ENCODE results near the gene CADM2.

DNA sequence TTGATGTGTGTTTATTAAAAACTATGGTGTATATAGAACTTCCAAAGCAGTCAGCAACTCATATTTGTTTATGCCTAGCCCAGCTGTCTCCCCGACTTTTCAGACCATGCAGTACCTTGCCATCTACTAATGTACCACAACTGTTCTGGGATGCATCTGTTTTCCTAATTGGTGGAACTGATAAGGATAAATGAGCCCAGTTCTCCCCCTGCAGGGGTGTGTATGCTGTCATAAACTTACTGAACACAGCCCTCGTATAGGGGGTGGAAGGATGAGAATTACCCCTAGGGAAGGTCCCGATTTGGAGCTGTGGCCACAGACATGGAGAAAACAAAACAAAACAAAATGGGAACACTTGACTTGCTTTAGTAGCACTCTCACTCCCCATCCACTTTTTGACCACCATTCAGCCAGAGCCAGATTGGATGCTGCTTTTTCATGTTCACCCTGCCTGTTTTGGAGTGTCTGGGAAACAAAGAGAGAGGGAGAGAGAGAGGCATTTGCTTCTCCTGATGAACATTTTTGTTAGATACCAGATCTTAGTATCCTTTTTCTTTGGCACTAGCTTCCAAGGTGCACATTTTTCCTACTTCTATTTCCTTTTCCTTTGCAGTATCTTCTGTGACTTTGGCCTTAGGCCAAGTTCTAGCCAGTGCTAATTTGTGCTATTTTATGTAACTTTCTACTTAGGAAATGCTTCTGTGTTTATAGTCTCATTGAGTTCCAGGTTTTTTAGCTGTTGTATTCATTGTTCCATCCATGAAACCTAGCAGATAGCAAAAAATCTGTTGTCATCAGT lies 29.1 kb downstream of the CADM2 start:
- TF ChIP-seq POLR2A (IDR thresholded peaks at IDR 0.05), result no peak
- no peak for TF ChIP-seq POLR2AphosphoS5 (IDR thresholded peaks at IDR 0.05)

All from prostate gland (tissue), 1 donor.